Common myeloid progenitor, CD34-positive (primary cell): ENCODE data around the gene AKT1.

Experiments
- CTCF ChIA-PET: fragments of 350-600 bp; sonication (Branson Sonifier 250); formaldehyde crosslinking; loops from one replicate; lab custom pipeline; 2021; ENCODE audit warnings: antibody characterized with exemption; lab: Charles Lee
- POLR2A ChIA-PET: fragments of 350-600 bp; sonication (Branson Sonifier 250); formaldehyde crosslinking; loops from one replicate; lab custom pipeline; 2021; ENCODE audit warnings: antibody characterized with exemption; lab: Charles Lee
- DNase-seq, 3 donors: peaks; one replicate each; pipeline versions ENCODE4 v3.0.0 to v3.0.0-alpha.2; 2013
- H3K27ac ChIP-seq, 2 experiments: 1 replicate in 1 of 2; 2 replicates in 1 of 2; pipeline ENCODE4 v1.7.0; 2013; ENCODE audit warnings: inconsistent platforms in 2 of 2, low read length in 2 of 2, mild to moderate bottlenecking in 2 of 2, low read depth in 1 of 2, moderate library complexity in 1 of 2; ENCODE audit not compliant: severe bottlenecking in 2 of 2, insufficient read depth in 1 of 2, poor library complexity in 1 of 2
- H3K27me3 ChIP-seq, 5 experiments: replicated peaks in 2 of 5; 1 replicate in 3 of 5; 2 replicates in 2 of 5; pipeline versions ENCODE4 v1.6.1 to v1.7.0; 2013; ENCODE audit warnings: low read length in 4 of 5, mild to moderate bottlenecking in 2 of 5, moderate library complexity in 2 of 5, inconsistent platforms in 1 of 5; ENCODE audit not compliant: insufficient read depth in 5 of 5, control insufficient read depth in 4 of 5
- H3K36me3 ChIP-seq, 4 experiments: 1 replicate in 2 of 4; 2 replicates in 2 of 4; pipeline versions ENCODE4 v1.6.1 to v1.7.0; 2013; ENCODE audit warnings: low read length in 3 of 4, control low read depth in 1 of 4, mild to moderate bottlenecking in 1 of 4; ENCODE audit not compliant: control insufficient read depth in 4 of 4, insufficient read depth in 4 of 4
- H3K4me1 ChIP-seq, 4 experiments: 1 replicate in 3 of 4; 2 replicates in 1 of 4; pipeline versions ENCODE4 v1.6.1 to v1.7.1; 2013; ENCODE audit warnings: low read length in 3 of 4, mild to moderate bottlenecking in 3 of 4, control low read depth in 1 of 4, inconsistent platforms in 1 of 4, moderate library complexity in 1 of 4; ENCODE audit not compliant: control insufficient read depth in 4 of 4, insufficient read depth in 4 of 4; ENCODE audit errors: control extremely low read depth in 1 of 4
- H3K4me3 ChIP-seq, 7 experiments: 1 replicate in 4 of 7; 2 replicates in 3 of 7; pipeline versions ENCODE4 v1.5.1 to v1.7.0; 2013; ENCODE audit warnings: mild to moderate bottlenecking in 7 of 7, low read length in 6 of 7, moderate library complexity in 6 of 7, inconsistent platforms in 2 of 7, low read depth in 2 of 7, control low read depth in 1 of 7; ENCODE audit not compliant: insufficient read depth in 4 of 7, control insufficient read depth in 1 of 7; ENCODE audit errors: extremely low read depth in 1 of 7
- H3K9me3 ChIP-seq, 5 experiments: 1 replicate in 4 of 5; 2 replicates in 1 of 5; pipeline versions ENCODE4 v1.6.1 to v1.7.1; 2013; ENCODE audit warnings: low read length in 4 of 5, mild to moderate bottlenecking in 2 of 5, inconsistent platforms in 1 of 5, low read depth in 1 of 5, moderate library complexity in 1 of 5; ENCODE audit not compliant: control insufficient read depth in 4 of 5, insufficient read depth in 2 of 5; ENCODE audit errors: control extremely low read depth in 1 of 5
- WGBS: methylation state at CpG from one replicate; pipeline ENCODE4 v1.1.5; 2013; ENCODE audit not compliant: insufficient coverage; 5-methylcytosine and 5-hydroxymethylcytosine counted together

Gene AKT1

GRCh38 chr14:104784218-104784568 is 11.4 kb downstream of the AKT1 start:
- WGBS = 98% methylated on average over 6 of the region's 9 CpGs
- no peak for DNase-seq
- ChIA-PET CTCF (interaction anchor here (1.0 to 1.2 kb wide), 2 partner anchors 18 to 42 kb away, joined by 4 read pairs; no protein-coding TSS in a partner anchor), POLR2A (no interaction called here)
- Histone ChIP-seq H3K4me1 (peaks cover 0 to 52% (median 32%) of the 10 kb centered on the region in 4 experiments), H3K36me3 (peaks cover 0 to 53% (median 15%) of the 10 kb centered on the region in 4 experiments), H3K9me3 (no peaks in the 10 kb centered on the region), H3K27ac (no peak overlapping the region), H3K4me3 (no peak overlapping the region), H3K27me3 (no peaks in the 10 kb centered on the region)

- Histone ChIP-seq H3K4me1 (peaks cover 0 to 46% (median 30%) of the 10 kb centered on the region in 4 experiments), H3K27me3 (no peaks in the 10 kb centered on the region), H3K4me3 (no peak overlapping the region), H3K36me3 (peaks cover 0 to 53% (median 17%) of the 10 kb centered on the region in 4 experiments), H3K27ac (no peak overlapping the region), H3K9me3 (no peaks in the 10 kb centered on the region)
- WGBS = 96% methylated on average over 13 of the region's 16 CpGs
- DNase-seq = no peak
- ChIA-PET POLR2A (no interaction called here), CTCF (interaction anchor here (1.2 kb wide), 1 partner anchor 17 kb away, joined by 4 read pairs; no protein-coding TSS in a partner anchor)
Observed at GRCh38 chr14:104783484-104784217, 11.9 kb downstream of the AKT1 start.

GRCh38 chr14:104782808-104783139 is 12.8 kb downstream of the AKT1 start:
- peaks cover 0 to 37% (median 21%) of the 10 kb centered on the region in 4 experiments for H3K4me1 ChIP-seq
- H3K36me3 ChIP-seq = peaks cover 0 to 49% (median 20%) of the 10 kb centered on the region in 4 experiments
- no peaks in the 10 kb centered on the region for H3K9me3 ChIP-seq
- ChIA-PET CTCF (interaction anchor here (4.0 kb wide), 1 partner anchor 12 kb away, joined by 23 read pairs; no protein-coding TSS in a partner anchor), POLR2A (no interaction called here)
- WGBS = 86% methylated on average over 12 of the region's 13 CpGs
- no peaks in the 10 kb centered on the region for H3K27me3 ChIP-seq
- H3K4me3 ChIP-seq = no peak overlapping the region
- no peak overlapping the region for H3K27ac ChIP-seq
- no peak for DNase-seq

- H3K36me3 ChIP-seq = peaks cover 0 to 48% (median 21%) of the 10 kb centered on the region in 4 experiments
- CTCF ChIA-PET = interaction anchor here (4.0 kb wide), 1 partner anchor 12 kb away, joined by 23 read pairs; no protein-coding TSS in a partner anchor
- no peaks in the 10 kb centered on the region for H3K9me3 ChIP-seq
- peaks cover 0 to 32% (median 16%) of the 10 kb centered on the region in 4 experiments for H3K4me1 ChIP-seq
- DNase-seq = no peak
- WGBS = 94% methylated on average over 18 of the region's 28 CpGs
- no peak overlapping the region for H3K27ac ChIP-seq
- no peaks in the 10 kb centered on the region for H3K27me3 ChIP-seq
- POLR2A ChIA-PET = no interaction called here
- H3K4me3 ChIP-seq = no peak overlapping the region
Observed at GRCh38 chr14:104782086-104782807, 13.3 kb downstream of the AKT1 start.

GRCh38 chr14:104781271-104782077 is 14.1 kb downstream of the AKT1 start:
- no peaks in the 10 kb centered on the region for H3K27me3 ChIP-seq
- no peaks in the 10 kb centered on the region for H3K9me3 ChIP-seq
- peaks cover 0 to 24% (median 8%) of the 10 kb centered on the region in 4 experiments for H3K4me1 ChIP-seq
- POLR2A ChIA-PET = no interaction called here
- WGBS = 96% methylated on average over 13 of the region's 20 CpGs
- CTCF ChIA-PET = interaction anchor here (1.0 to 4.0 kb wide), 3 partner anchors 11 to 14 kb away, joined by 3 to 23 read pairs (median 4); no protein-coding TSS in a partner anchor
- DNase-seq = no peak
- peaks cover 0 to 48% (median 24%) of the 10 kb centered on the region in 4 experiments for H3K36me3 ChIP-seq
- H3K27ac ChIP-seq = no peak overlapping the region
- H3K4me3 ChIP-seq = no peak overlapping the region

- Histone ChIP-seq H3K9me3 (no peaks in the 10 kb centered on the region), H3K36me3 (peaks cover 0 to 54% (median 29%) of the 10 kb centered on the region in 4 experiments), H3K4me3 (no peak overlapping the region), H3K27me3 (no peaks in the 10 kb centered on the region), H3K27ac (no peak overlapping the region), H3K4me1 (peaks cover 0 to 15% (median 1%) of the 10 kb centered on the region in 4 experiments)
- CTCF ChIA-PET = interaction anchor here (1.0 to 4.0 kb wide), 4 partner anchors 10 to 14 kb away, joined by 3 to 23 read pairs (median 4); no protein-coding TSS in a partner anchor
- WGBS = 97% methylated on average over 20 of the region's 24 CpGs
- DNase-seq = no peak
- POLR2A ChIA-PET = no interaction called here
Observed at GRCh38 chr14:104780513-104781030, 15.0 kb downstream of the AKT1 start.
